Parathyroid adenoma (tissue), 2 donors: ENCODE results near the gene TMEM151B.
"Not testable (repeated sequence)": the region's sequence is repeated elsewhere in the genome, so short reads cannot be mapped to it uniquely, and the experiment has no call there.

ENCODE experiments used
- H2AFZ ChIP-seq: fragments of 300-600 bp; sonication (generic); one replicate; pipeline ENCODE4 v1.7.0; 2017; ENCODE audit warnings: antibody characterized with exemption, mild to moderate bottlenecking
- H3K27ac ChIP-seq: fragments of 300-600 bp; sonication (generic); one replicate; pipeline ENCODE4 v1.7.0; 2017
- H3K27me3 ChIP-seq: fragments of 300-600 bp; sonication (generic); one replicate; pipeline ENCODE4 v1.7.0; 2017; ENCODE audit warnings: low read length; ENCODE audit not compliant: control insufficient read depth, insufficient read depth
- H3K36me3 ChIP-seq: fragments of 300-600 bp; sonication (generic); one replicate; pipeline ENCODE4 v1.7.0; 2017; ENCODE audit warnings: low read length; ENCODE audit not compliant: control insufficient read depth, insufficient read depth
- H3K4me1 ChIP-seq: fragments of 300-600 bp; sonication (generic); one replicate; pipeline ENCODE4 v1.7.0; 2017; ENCODE audit warnings: control low read depth
- H3K4me2 ChIP-seq: fragments of 300-600 bp; sonication (generic); one replicate; pipeline ENCODE4 v1.7.0; 2017; ENCODE audit warnings: low read length
- H3K4me3 ChIP-seq: fragments of 300-600 bp; sonication (generic); one replicate; pipeline ENCODE4 v1.7.0; 2017; ENCODE audit warnings: low read depth, low read length
- H3K79me2 ChIP-seq: fragments of 300-600 bp; sonication (generic); one replicate; pipeline ENCODE4 v1.7.0; 2017; ENCODE audit warnings: control low read depth
- H3K9ac ChIP-seq: fragments of 300-600 bp; sonication (generic); one replicate; pipeline ENCODE4 v1.7.0; 2017; ENCODE audit warnings: mild to moderate bottlenecking
- H3K9me3 ChIP-seq: fragments of 300-600 bp; sonication (generic); one replicate; pipeline ENCODE4 v1.7.0; 2017; ENCODE audit warnings: low read length; ENCODE audit not compliant: control insufficient read depth
- CTCF ChIP-seq: fragments of 300-600 bp; sonication (generic); IDR thresholded peaks from one replicate; pipeline ENCODE4 v1.7.0; 2017; ENCODE audit warnings: antibody characterized with exemption, mild to moderate bottlenecking
- donor health status: primary hyperparathyroidism.

The TMEM151B gene

GRCh38 chr6:44228433-44228832, 41.8 kb upstream of the TMEM151B start:
- Histone ChIP-seq H3K36me3 (no peaks in the 10 kb centered on the region), H3K4me3 (no peak overlapping the region), H3K4me1 (no peaks in the 10 kb centered on the region), H3K4me2 (no peak overlapping the region), H3K9ac (no peak overlapping the region), H3K27ac (no peak overlapping the region), H3K9me3 (no peaks in the 10 kb centered on the region), H3K79me2 (no peaks in the 10 kb centered on the region), H3K27me3 (no peaks in the 10 kb centered on the region), H2AFZ (no peak overlapping the region)
- TF ChIP-seq CTCF: no peak

- peaks cover 1% of the 10 kb centered on the region for H3K4me1 ChIP-seq
- H3K27me3 ChIP-seq: no peaks in the 10 kb centered on the region
- no peaks in the 10 kb centered on the region for H3K36me3 ChIP-seq
- TF ChIP-seq CTCF: no peak
- no peak overlapping the region for H3K4me2 ChIP-seq
- no peak overlapping the region for H3K27ac ChIP-seq
- no peaks in the 10 kb centered on the region for H3K79me2 ChIP-seq
- H3K4me3 ChIP-seq: no peak overlapping the region
- H3K9ac ChIP-seq: no peak overlapping the region
- no peaks in the 10 kb centered on the region for H3K9me3 ChIP-seq
- no peak overlapping the region for H2AFZ ChIP-seq
Measured at GRCh38 chr6:44228836-44229235, 41.4 kb upstream of the TMEM151B start.

GRCh38 chr6:44229376-44230033, 40.7 kb upstream of the TMEM151B start:
- no peak overlapping the region for H3K9ac ChIP-seq
- no peak overlapping the region for H3K4me2 ChIP-seq
- no peak overlapping the region for H3K27ac ChIP-seq
- H3K4me3 ChIP-seq: no peak overlapping the region
- no peak overlapping the region for H2AFZ ChIP-seq
- no peak for TF ChIP-seq CTCF
- H3K4me1 ChIP-seq: peaks cover 8% of the 10 kb centered on the region
- H3K27me3 ChIP-seq: no peaks in the 10 kb centered on the region
- no peaks in the 10 kb centered on the region for H3K79me2 ChIP-seq
- no peaks in the 10 kb centered on the region for H3K36me3 ChIP-seq
- H3K9me3 ChIP-seq: no peaks in the 10 kb centered on the region

GRCh38 chr6:44230034-44230675, 40.1 kb upstream of the TMEM151B start:
- Histone ChIP-seq H3K27me3 (no peaks in the 10 kb centered on the region), H3K4me2 (no peak overlapping the region), H3K9ac (no peak overlapping the region), H2AFZ (no peak overlapping the region), H3K79me2 (no peaks in the 10 kb centered on the region), H3K9me3 (no peaks in the 10 kb centered on the region), H3K4me1 (peaks cover 14% of the 10 kb centered on the region), H3K4me3 (no peak overlapping the region), H3K27ac (no peak overlapping the region), H3K36me3 (no peaks in the 10 kb centered on the region)
- TF ChIP-seq CTCF: no peak

GRCh38 chr6:44231426-44231825, 38.8 kb upstream of the TMEM151B start:
- not testable (repeated sequence) for H3K4me2 ChIP-seq, H3K4me3 ChIP-seq, H3K9ac ChIP-seq, H3K27me3 ChIP-seq, H3K36me3 ChIP-seq, H2AFZ ChIP-seq, H3K79me2 ChIP-seq, H3K27ac ChIP-seq, H3K9me3 ChIP-seq
- peaks cover 16% of the 10 kb centered on the region for H3K4me1 ChIP-seq
